Measurements from ENCODE around the gene BUB1.

GRCh38 chr2:110679337-110679707 lies 1.5 kb upstream of the BUB1 start:
- TF ChIP-seq EZH2 (IDR thresholded peaks at IDR 0.05): no peak
- TF ChIP-seq POLR2AphosphoS5 (IDR thresholded peaks at IDR 0.05; ENCODE audit: borderline replicate concordance, low read depth, low read length): no peak
